H9 (cell line): ENCODE data around the gene RBPJ. TPM values are rescaled to one million over a fixed set of nuclear protein-coding genes. Genes with fewer than 3 reads are reported as not detected.

Source experiments
- DNase-seq: peaks from one replicate; pipeline ENCODE4 v3.0.0-alpha.2; 2017
- H2AFZ ChIP-seq: one replicate; pipeline ENCODE4 v1.6.1; 2013; ENCODE audit warnings: mild to moderate bottlenecking, low read length, control low read depth, moderate library complexity
- H2AK5ac ChIP-seq: 2 replicates; pipeline ENCODE4 v1.6.1; 2013; ENCODE audit warnings: low read length, control low read depth, mixed read lengths; ENCODE audit not compliant: insufficient read length
- H2BK120ac ChIP-seq: one replicate; pipeline ENCODE4 v1.6.1; 2013; ENCODE audit warnings: low read depth, mild to moderate bottlenecking, low read length, control low read depth, inconsistent platforms; ENCODE audit not compliant: poor library complexity, severe bottlenecking
- H2BK12ac ChIP-seq: 2 replicates; pipeline ENCODE4 v1.6.1; 2013; ENCODE audit warnings: low read length, control low read depth, mixed read lengths, low read depth; ENCODE audit not compliant: insufficient read length
- H2BK15ac ChIP-seq: 2 replicates; pipeline ENCODE4 v1.6.1; 2013; ENCODE audit warnings: low read depth, low read length, control low read depth
- H2BK20ac ChIP-seq: one replicate; pipeline ENCODE4 v1.6.1; 2013; ENCODE audit warnings: low read depth, mild to moderate bottlenecking, low read length, control low read depth, inconsistent platforms; ENCODE audit not compliant: poor library complexity, severe bottlenecking
- H2BK5ac ChIP-seq: 2 replicates; pipeline ENCODE4 v1.6.1; 2013; ENCODE audit warnings: low read length, control low read depth, mixed read lengths; ENCODE audit not compliant: insufficient read length
- H3K14ac ChIP-seq: 2 replicates; pipeline ENCODE4 v1.6.1; 2013; ENCODE audit warnings: low read length, control low read depth; ENCODE audit not compliant: insufficient read depth
- H3K18ac ChIP-seq: 2 replicates; pipeline ENCODE4 v1.6.1; 2013; ENCODE audit warnings: low read depth, mild to moderate bottlenecking, mixed read lengths, low read length, control low read depth; ENCODE audit not compliant: insufficient read length
- H3K23ac ChIP-seq: 2 replicates; pipeline ENCODE4 v1.6.1; 2013; ENCODE audit warnings: low read length, control low read depth, mixed read lengths, low read depth; ENCODE audit not compliant: insufficient read length
- H3K23me2 ChIP-seq: 2 replicates; pipeline ENCODE4 v1.6.1; 2013; ENCODE audit warnings: low read depth, mild to moderate bottlenecking, mixed read lengths, low read length, control low read depth; ENCODE audit not compliant: insufficient read length, poor library complexity, severe bottlenecking
- H3K27ac ChIP-seq: 2 replicates; pipeline ENCODE4 v1.5.1; 2013; ENCODE audit warnings: low read length, control low read depth, mixed read lengths, low read depth; ENCODE audit not compliant: insufficient read length
- H3K27me3 ChIP-seq: 2 replicates; pipeline ENCODE4 v1.6.1; 2013; ENCODE audit warnings: low read length, control low read depth, inconsistent platforms; ENCODE audit not compliant: insufficient read depth
- H3K4ac ChIP-seq: 2 replicates; pipeline ENCODE4 v1.6.1; 2013; ENCODE audit warnings: low read depth, mild to moderate bottlenecking, control low read depth, inconsistent platforms, low read length, moderate library complexity
- H3K4me1 ChIP-seq: 2 replicates; pipeline ENCODE4 v1.6.1; 2013; ENCODE audit warnings: low read length, control low read depth, inconsistent platforms; ENCODE audit not compliant: insufficient read depth
- H3K4me2 ChIP-seq: 2 replicates; pipeline ENCODE4 v1.6.1; 2013; ENCODE audit warnings: low read length, control low read depth, mixed read lengths; ENCODE audit not compliant: insufficient read length, insufficient read depth
- H3K56ac ChIP-seq: 2 replicates; pipeline ENCODE4 v1.6.1; 2013; ENCODE audit warnings: low read depth, mild to moderate bottlenecking, mixed read lengths, low read length, control low read depth; ENCODE audit not compliant: insufficient read length
- H3K79me1 ChIP-seq: 2 replicates; pipeline ENCODE4 v1.6.1; 2013; ENCODE audit warnings: low read depth, mild to moderate bottlenecking, moderate library complexity, low read length, control low read depth, inconsistent platforms; ENCODE audit not compliant: insufficient read depth, poor library complexity, severe bottlenecking
- H3K79me2 ChIP-seq: 2 replicates; pipeline ENCODE4 v1.6.1; 2013; ENCODE audit warnings: low read length, control low read depth, inconsistent platforms; ENCODE audit not compliant: insufficient read depth
- H3K9ac ChIP-seq: 2 replicates; pipeline ENCODE4 v1.6.1; 2013; ENCODE audit warnings: low read length, control low read depth, mixed read lengths; ENCODE audit not compliant: insufficient read length; ENCODE audit errors: extremely low read depth
- H3K9me3 ChIP-seq: one replicate; pipeline ENCODE4 v1.6.1; 2013; ENCODE audit warnings: low read depth, low read length, inconsistent platforms; ENCODE audit not compliant: control insufficient read depth
- H3T11ph ChIP-seq: one replicate; pipeline ENCODE4 v1.6.1; 2013; ENCODE audit warnings: mild to moderate bottlenecking, low read length, control low read depth, inconsistent platforms
- H4K20me1 ChIP-seq: one replicate; pipeline ENCODE4 v1.6.1; 2013; ENCODE audit not compliant: control insufficient read depth, insufficient read length, insufficient read depth
- H4K5ac ChIP-seq: 2 replicates; pipeline ENCODE4 v1.6.1; 2013; ENCODE audit warnings: low read depth, mild to moderate bottlenecking, mixed read lengths, low read length, control low read depth; ENCODE audit not compliant: insufficient read length
- H4K8ac ChIP-seq: replicated peaks from 2 replicates; pipeline ENCODE4 v1.6.1; 2013; ENCODE audit warnings: low read length, control low read depth, mixed read lengths, low read depth; ENCODE audit not compliant: insufficient read length
- H4K91ac ChIP-seq: 2 replicates; pipeline ENCODE4 v1.6.1; 2013; ENCODE audit warnings: low read depth, mild to moderate bottlenecking, moderate library complexity, mixed read lengths, low read length, control low read depth; ENCODE audit not compliant: insufficient read length
- H3K27ac Mint-ChIP-seq, 3 experiments: 2 replicates in 2 of 3; 3 replicates in 1 of 3; pipeline ENCODE4 v1.8.0; 2020 to 2021; ENCODE audit warnings: mixed read lengths in 3 of 3, mild to moderate bottlenecking in 1 of 3, moderate library complexity in 1 of 3
- H3K27me3 Mint-ChIP-seq: 2 replicates; pipeline ENCODE4 v1.8.0; 2021; ENCODE audit warnings: low read depth, mild to moderate bottlenecking, moderate library complexity, mixed read lengths
- H3K36me3 Mint-ChIP-seq, 3 experiments: 2 replicates in 2 of 3; 3 replicates in 1 of 3; pipeline ENCODE4 v1.8.0; 2020 to 2021; ENCODE audit warnings: low read depth in 3 of 3, mixed read lengths in 3 of 3; ENCODE audit not compliant: insufficient read depth in 1 of 3
- H3K4me1 Mint-ChIP-seq, 2 experiments: 2 replicates each; pipeline ENCODE4 v1.8.0; 2020; ENCODE audit warnings: mixed read lengths in 2 of 2
- H3K4me3 Mint-ChIP-seq, 2 experiments: 2 replicates in 1 of 2; 3 replicates in 1 of 2; pipeline ENCODE4 v1.8.0; 2020 to 2021; ENCODE audit warnings: mild to moderate bottlenecking in 2 of 2, mixed read lengths in 2 of 2, moderate library complexity in 1 of 2
- H3K9me3 Mint-ChIP-seq, 2 experiments: 2 replicates in 1 of 2; 3 replicates in 1 of 2; pipeline ENCODE4 v1.8.0; 2020; ENCODE audit warnings: mild to moderate bottlenecking in 2 of 2, mixed read lengths in 2 of 2, moderate library complexity in 1 of 2
- CTCF ChIP-seq: fragments of 200-600 bp; sonication (generic); conservative IDR thresholded peaks from 3 replicates; pipeline ENCODE4 v1.8.0; 2021; ENCODE audit warnings: antibody characterized with exemption, mild to moderate bottlenecking
- WGBS: extraction: QIAGEN DNeasy Blood & Tissue Kit; methylation state at CpG from one replicate; pipeline ENCODE4 v1.1.7; 2013; ENCODE audit warnings: missing lambda C conversion rate, low lambda C conversion rate, mixed read lengths; ENCODE audit not compliant: insufficient read length; ENCODE audit errors: extremely low coverage; 5-methylcytosine and 5-hydroxymethylcytosine counted together
- total RNA-seq: library from RNA; stranded (reverse); gene quantifications from 2 replicates; pipeline ENCODE4 v1.2.1, GENCODE V29; 2021

Gene RBPJ
- total RNA-seq, 1 experiment from 2014 or later = 166 TPM

- no CpG with 5 or more reads among the region's 3 CpGs for WGBS
- no peak overlapping the region for H4K8ac ChIP-seq
- no peak for TF ChIP-seq CTCF
- no peak overlapping the region for H3K56ac ChIP-seq
- H3K9ac ChIP-seq = no peak overlapping the region
- H3K14ac ChIP-seq = no peak overlapping the region
- no peak overlapping the region for H3K18ac ChIP-seq
- no peak overlapping the region for H2AK5ac ChIP-seq
- H3K9me3 Mint-ChIP-seq = no peaks in the 10 kb centered on the region
- no peak overlapping the region for H3K4me3 Mint-ChIP-seq
- no peak overlapping the region for H3K4ac ChIP-seq
- H3K4me1 Mint-ChIP-seq = peaks cover 38 to 39% of the 10 kb centered on the region in 2 experiments
- H3K9me3 ChIP-seq = no peaks in the 10 kb centered on the region
- no peak overlapping the region for H2BK20ac ChIP-seq
- no peak overlapping the region for H3K27ac ChIP-seq
- no peak overlapping the region for H4K91ac ChIP-seq
- H3K23me2 ChIP-seq = no peaks in the 10 kb centered on the region
- H2AFZ ChIP-seq = no peak overlapping the region
- no peak overlapping the region for H2BK120ac ChIP-seq
- no peaks in the 10 kb centered on the region for H3K27me3 ChIP-seq
- H3K23ac ChIP-seq = no peak overlapping the region
- H4K5ac ChIP-seq = no peak overlapping the region
- H2BK5ac ChIP-seq = no peak overlapping the region
- H3K27me3 Mint-ChIP-seq = no peaks in the 10 kb centered on the region
- H2BK15ac ChIP-seq = no peak overlapping the region
- no peak overlapping the region for H2BK12ac ChIP-seq
- H3K79me2 ChIP-seq = peaks cover 76% of the 10 kb centered on the region
- H3K27ac Mint-ChIP-seq = peak overlapping the region in 2 of 3 experiments; percentile 11 to 49; a peak in 2 of 7 replicates
- no peak overlapping the region for H3K4me2 ChIP-seq
- no peak overlapping the region for H3T11ph ChIP-seq
- peaks cover 4% of the 10 kb centered on the region for H4K20me1 ChIP-seq
- DNase-seq = no peak
- H3K4me1 ChIP-seq = peaks cover 11% of the 10 kb centered on the region; the same call in 1 of the 2 replicates
- H3K36me3 Mint-ChIP-seq = peaks cover 3 to 9% (median 8%) of the 10 kb centered on the region in 3 experiments; a peak in 3 of 7 replicates
- no peaks in the 10 kb centered on the region for H3K79me1 ChIP-seq
Observed at GRCh38 chr4:26334366-26334765, 13.6 kb downstream of the RBPJ start.
